Brain microvascular endothelial cell (primary cell): ENCODE data around the gene ARHGAP24.

Experiments used
- DNase-seq: peaks from one replicate; pipeline ENCODE4 v3.0.0-alpha.2; 2020
- H3K27ac ChIP-seq: fragments of 250-450 bp; sonication (Bioruptor Pico); 2 replicates; pipeline ENCODE4 v1.5.1; 2020; ENCODE audit warnings: mild to moderate bottlenecking, moderate library complexity
- H3K27me3 ChIP-seq: fragments of 250-450 bp; sonication (Bioruptor Pico); replicated peaks from 2 replicates; pipeline ENCODE4 v1.5.1; 2020; ENCODE audit warnings: mild to moderate bottlenecking
- H3K36me3 ChIP-seq: fragments of 250-450 bp; sonication (Bioruptor Pico); replicated peaks from 2 replicates; pipeline ENCODE4 v1.5.1; 2020; ENCODE audit warnings: mild to moderate bottlenecking
- H3K4me3 ChIP-seq: 2 replicates; pipeline ENCODE4 v1.5.1; 2011; ENCODE audit warnings: low read depth, mild to moderate bottlenecking, control low read depth, low read length, moderate library complexity
- CTCF ChIP-seq: IDR thresholded peaks from 2 replicates; pipeline ENCODE4 v1.5.1; 2011; ENCODE audit warnings: low read depth, mild to moderate bottlenecking, moderate library complexity, low read length, control low read depth, inconsistent platforms; ENCODE audit errors: missing control alignments
- in situ Hi-C: cut with HindIII; loops from 2 replicates; pipeline ENCODE4 v1.10.0; 2017; ENCODE audit warnings: low sequenced_read_pairs, low pct_ligation_motif_present

ARHGAP24 gene

GRCh38 chr4:85717847-85718246, 242.9 kb downstream of the ARHGAP24 start:
- TF ChIP-seq CTCF, result no peak

GRCh38 chr4:85720735-85721134, 245.8 kb downstream of the ARHGAP24 start:
- H3K36me3 ChIP-seq, result no peaks in the 10 kb centered on the region
- H3K4me3 ChIP-seq, result no peak overlapping the region
- in situ Hi-C loops, result no loop called here
- no peaks in the 10 kb centered on the region for H3K27me3 ChIP-seq
- TF ChIP-seq CTCF, result no peak
- DNase-seq, result peak; percentile 53
- H3K27ac ChIP-seq, result no peak overlapping the region

More at GRCh38 chr4:85717847-85718246, 242.9 kb downstream of the ARHGAP24 start:
- in situ Hi-C loops, result no loop called here
- DNase-seq, result no peak
- no peaks in the 10 kb centered on the region for H3K27me3 ChIP-seq
- no peak overlapping the region for H3K4me3 ChIP-seq
- no peaks in the 10 kb centered on the region for H3K36me3 ChIP-seq
- no peak overlapping the region for H3K27ac ChIP-seq

- in situ Hi-C loops, result no loop called here
- no peak for DNase-seq
- no peaks in the 10 kb centered on the region for H3K27me3 ChIP-seq
Observed at GRCh38 chr4:85722401-85722800, 247.5 kb downstream of the ARHGAP24 start.

GRCh38 chr4:85722807-85723206, 247.9 kb downstream of the ARHGAP24 start:
- Histone ChIP-seq H3K27ac (no peak overlapping the region), H3K36me3 (no peaks in the 10 kb centered on the region), H3K27me3 (no peaks in the 10 kb centered on the region), H3K4me3 (no peak overlapping the region)
- DNase-seq, result no peak
- TF ChIP-seq CTCF, result no peak
- in situ Hi-C loops, result no loop called here

More at GRCh38 chr4:85722401-85722800, 247.5 kb downstream of the ARHGAP24 start:
- Histone ChIP-seq H3K27ac (no peak overlapping the region), H3K36me3 (no peaks in the 10 kb centered on the region), H3K4me3 (no peak overlapping the region)
- TF ChIP-seq CTCF, result no peak

- no peaks in the 10 kb centered on the region for H3K36me3 ChIP-seq
- TF ChIP-seq CTCF, result no peak
- in situ Hi-C loops, result no loop called here
- no peak for DNase-seq
- no peaks in the 10 kb centered on the region for H3K27me3 ChIP-seq
- no peak overlapping the region for H3K27ac ChIP-seq
- H3K4me3 ChIP-seq, result no peak overlapping the region
Observed at GRCh38 chr4:85724791-85725563, 250.0 kb downstream of the ARHGAP24 start.
